ENCODE measurements around the gene ENOX1. TPM values are rescaled to one million over a fixed set of nuclear protein-coding genes. Genes with fewer than 3 reads are reported as not detected.

Gene ENOX1
- total and polyA plus RNA-seq, 2 of the 8 experiments (the other 6 are each of a cell fraction or from before 2014, with no cell fraction given) = 0.23 to 0.37 TPM

- peaks cover 0 to 6% of the 10 kb centered on the region in 2 experiments for H4K20me1 ChIP-seq (replicated peaks in 1 of 2; ENCODE audit: control insufficient read depth in 1 of 2, insufficient read depth in 2 of 2, low read length in 2 of 2)
- H3K4me2 ChIP-seq (ENCODE audit: insufficient read depth in 1 of 2, low read depth in 2 of 2, low read length in 2 of 2) = peak overlapping the region; percentile 81 to 96
- 0% methylated on average over 2 of the region's 28 CpGs; no CpG with 5 or more reads in 1 of the 2 experiments for WGBS, 2 experiments (ENCODE audit: extremely low coverage in 1 of 2, insufficient coverage in 1 of 2, insufficient read length in 1 of 2, insufficient replicate concordance in 2 of 2, low coverage in 1 of 2, low lambda C conversion rate in 2 of 2, missing lambda C conversion rate in 1 of 2)
- peaks cover 3 to 6% (median 5%) of the 10 kb centered on the region in 4 experiments; a peak in 5 of 7 replicates for H3K4me1 ChIP-seq (replicated peaks in 1 of 4; ENCODE audit: control insufficient read depth in 3 of 4, insufficient read depth in 4 of 4, low read length in 3 of 4)
- no peak overlapping the region for H3K18ac ChIP-seq (ENCODE audit: extremely low read depth, low read length)
- H2BK15ac ChIP-seq (ENCODE audit: low read length) = no peak overlapping the region
- no peaks in the 10 kb centered on the region for H3K36me3 ChIP-seq (ENCODE audit: control insufficient read depth in 2 of 4, insufficient read depth in 4 of 4, low read length in 3 of 4)
- no peak overlapping the region for H3K9ac ChIP-seq (replicated peaks in 1 of 4; ENCODE audit: extremely low read depth in 1 of 4, low read depth in 3 of 4, low read length in 3 of 4)
- peak overlapping the region; percentile 39 to 81 (median 50) for H3K4me3 ChIP-seq (ENCODE audit: extremely low read depth in 1 of 4, insufficient read depth in 2 of 4, low read depth in 3 of 4, low read length in 4 of 4)
- POLR2A ChIA-PET (ENCODE audit: partially characterized antibody) = interaction anchor here (1.3 to 1.7 kb wide), 2 partner anchors 15 to 18 kb away, joined by 3 to 6 read pairs; no protein-coding TSS in a partner anchor
- peaks cover 17% of the 10 kb centered on the region; the same call in 1 of the 2 replicates for H3K23me2 ChIP-seq (ENCODE audit: low read depth, low read length)
- no peak overlapping the region for H2BK120ac ChIP-seq (replicated peaks; ENCODE audit: low read depth, low read length)
- no peaks in the 10 kb centered on the region for H3K79me1 ChIP-seq (ENCODE audit: low read depth, low read length)
- no peak for FAIRE-seq
- H3K27ac ChIP-seq (ENCODE audit: low read depth, low read length) = no peak overlapping the region
- TF ChIP-seq SUZ12 (IDR thresholded peaks at IDR 0.05; ENCODE audit: low read length) (no peak), TEAD4 (IDR thresholded peaks at IDR 0.05; ENCODE audit: low read depth, low read length) (no peak), ATF2 (IDR thresholded peaks at IDR 0.05; ENCODE audit: low read length) (no peak), TAF7 (optimal IDR thresholded peaks at IDR 0.05; ENCODE audit: borderline replicate concordance, low read depth, low read length) (no peak), RXRA (IDR thresholded peaks at IDR 0.05; ENCODE audit: insufficient read depth, low read depth, low read length) (no peak), RAD21 (IDR thresholded peaks at IDR 0.05 in 1 of 2, conservative IDR thresholded peaks at IDR 0.05 in 1 of 2; ENCODE audit: low read depth in 2 of 2, low read length in 2 of 2) (no peak), BACH1 (IDR thresholded peaks at IDR 0.05; ENCODE audit: low read length) (no peak), CBX5 (IDR thresholded peaks at IDR 0.05; ENCODE audit: low read depth, low read length) (no peak), EGR1 (IDR thresholded peaks at IDR 0.05; ENCODE audit: borderline replicate concordance, low read depth, low read length) (no peak), SP1 (IDR thresholded peaks at IDR 0.05; ENCODE audit: low read depth, low read length) (no peak)
- DNase-seq (ENCODE audit: low read depth in 1 of 2, low spot score in 2 of 2) = peak in 1 of 2 experiments; percentile 78
- no peak overlapping the region for H4K91ac ChIP-seq (replicated peaks; ENCODE audit: insufficient read length, low read length)
- H3K4ac ChIP-seq (replicated peaks; ENCODE audit: insufficient read length, low read depth, low read length) = no peak overlapping the region
- H3K27me3 ChIP-seq (replicated peaks in 1 of 4; ENCODE audit: control insufficient read depth in 3 of 4, extremely low read depth in 1 of 4, insufficient read depth in 3 of 4, low read length in 3 of 4) = peaks cover 6 to 66% (median 43%) of the 10 kb centered on the region in 4 experiments
- H2BK20ac ChIP-seq (ENCODE audit: low read length) = no peak overlapping the region
- no peak overlapping the region for H3K23ac ChIP-seq (ENCODE audit: insufficient read length)
- H2BK5ac ChIP-seq (ENCODE audit: low read depth, low read length) = no peak overlapping the region
- no peaks in the 10 kb centered on the region for H3K9me3 ChIP-seq (ENCODE audit: insufficient read depth in 2 of 2, low read depth in 1 of 2, low read length in 1 of 2)
- no peak overlapping the region for H2AFZ ChIP-seq (ENCODE audit: low read length)
- H3K14ac ChIP-seq (ENCODE audit: insufficient read length) = no peak overlapping the region
- H2AK5ac ChIP-seq (ENCODE audit: low read depth, low read length) = no peak overlapping the region
- no peak overlapping the region for H3K56ac ChIP-seq (replicated peaks; ENCODE audit: insufficient read length, low read depth, low read length)
- CTCF ChIA-PET (ENCODE audit: partially characterized antibody) = interaction anchor here (1.0 to 1.8 kb wide), 3 partner anchors 18 to 345 kb away, joined by 3 to 8 read pairs (median 4); no protein-coding TSS in a partner anchor
- no peak overlapping the region for H2BK12ac ChIP-seq (ENCODE audit: low read depth, low read length)
- H3K79me2 ChIP-seq (ENCODE audit: control insufficient read depth in 1 of 2, insufficient read depth in 2 of 2, low read length in 2 of 2) = no peaks in the 10 kb centered on the region
- H4K8ac ChIP-seq (ENCODE audit: extremely low read depth, insufficient read depth, low read length) = no peak overlapping the region
- H4K5ac ChIP-seq (ENCODE audit: insufficient read length, low read depth, low read length) = no peak overlapping the region
Observed at GRCh38 chr13:43786472-43786765, 353 bp downstream of the ENOX1 start.

Data from H1 (cell line).